Memory B cell (primary cell): ENCODE data around the gene RTN4RL2.
"Not testable (repeated sequence)": the region's sequence is repeated elsewhere in the genome, so short reads cannot be mapped to it uniquely, and the experiment has no call there.

Source experiments
- ATAC-seq: fragments of 150-1000 bp; cut with Tn5 transposase; 2 replicates; pipeline ENCODE4 v1.10.0; 2021; ENCODE audit warnings: low read depth, mild to moderate bottlenecking, moderate library complexity
- DNase-seq, 2 donors: peaks; one replicate each; pipeline ENCODE4 v3.0.0; 2022; ENCODE audit warnings: low spot score in 2 of 2
- H3K27ac Mint-ChIP-seq: one replicate; pipeline ENCODE4 v1.8.0; 2022; ENCODE audit warnings: mild to moderate bottlenecking, moderate library complexity, mixed read lengths
- H3K27me3 Mint-ChIP-seq: one replicate; pipeline ENCODE4 v1.8.0; 2022; ENCODE audit warnings: mixed read lengths
- H3K36me3 Mint-ChIP-seq: one replicate; pipeline ENCODE4 v1.8.0; 2022; ENCODE audit warnings: mild to moderate bottlenecking, mixed read lengths
- H3K4me1 Mint-ChIP-seq: one replicate; pipeline ENCODE4 v1.8.0; 2022; ENCODE audit warnings: mixed read lengths
- H3K4me3 Mint-ChIP-seq: one replicate; pipeline ENCODE4 v1.8.0; 2022; ENCODE audit warnings: mild to moderate bottlenecking, moderate library complexity, mixed read lengths
- H3K9me3 Mint-ChIP-seq: one replicate; pipeline ENCODE4 v1.8.0; 2022; ENCODE audit warnings: mixed read lengths

The RTN4RL2 gene

GRCh38 chr11:57444362-57445121 lies 15.8 kb upstream of the RTN4RL2 start:
- ATAC-seq (no peak), DNase-seq (no peak)
- no peak overlapping the region for H3K27ac Mint-ChIP-seq
- peaks cover 2% of the 10 kb centered on the region for H3K36me3 Mint-ChIP-seq
- H3K9me3 Mint-ChIP-seq = no peaks in the 10 kb centered on the region
- no peaks in the 10 kb centered on the region for H3K4me1 Mint-ChIP-seq
- H3K27me3 Mint-ChIP-seq = peaks cover 14% of the 10 kb centered on the region
- no peak overlapping the region for H3K4me3 Mint-ChIP-seq

GRCh38 chr11:57445122-57445394 lies 15.3 kb upstream of the RTN4RL2 start:
- H3K4me3 Mint-ChIP-seq, H3K4me1 Mint-ChIP-seq, H3K36me3 Mint-ChIP-seq, ATAC-seq, H3K27ac Mint-ChIP-seq, H3K9me3 Mint-ChIP-seq, DNase-seq: not testable (repeated sequence)
- peaks cover 16% of the 10 kb centered on the region for H3K27me3 Mint-ChIP-seq

GRCh38 chr11:57446055-57446454 lies 14.3 kb upstream of the RTN4RL2 start:
- ATAC-seq (no peak), DNase-seq (no peak)
- Mint-ChIP-seq H3K4me3 (no peak overlapping the region), H3K36me3 (peaks cover 2% of the 10 kb centered on the region), H3K27ac (no peak overlapping the region), H3K4me1 (no peaks in the 10 kb centered on the region), H3K27me3 (peaks cover 16% of the 10 kb centered on the region), H3K9me3 (no peaks in the 10 kb centered on the region)

- peaks cover 13% of the 10 kb centered on the region for H3K27me3 Mint-ChIP-seq
- no peaks in the 10 kb centered on the region for H3K9me3 Mint-ChIP-seq
- H3K36me3 Mint-ChIP-seq = no peaks in the 10 kb centered on the region
- no peak overlapping the region for H3K4me3 Mint-ChIP-seq
- DNase-seq (no peak), ATAC-seq (no peak)
- H3K4me1 Mint-ChIP-seq = peaks cover 14% of the 10 kb centered on the region
- H3K27ac Mint-ChIP-seq = no peak overlapping the region
Observed at GRCh38 chr11:57453543-57454177, 6.7 kb upstream of the RTN4RL2 start.

- peaks cover 26% of the 10 kb centered on the region for H3K4me1 Mint-ChIP-seq
Observed at GRCh38 chr11:57456960-57457642, 3.2 kb upstream of the RTN4RL2 start.

GRCh38 chr11:57457643-57458023 lies 2.7 kb upstream of the RTN4RL2 start:
- DNase-seq (no peak), ATAC-seq (peak; percentile 38)
- Mint-ChIP-seq H3K4me1 (peaks cover 26% of the 10 kb centered on the region), H3K27ac (no peak overlapping the region), H3K36me3 (no peaks in the 10 kb centered on the region), H3K4me3 (peak overlapping the region; percentile 61), H3K27me3 (peaks cover 25% of the 10 kb centered on the region), H3K9me3 (no peaks in the 10 kb centered on the region)

More at GRCh38 chr11:57456960-57457642, 3.2 kb upstream of the RTN4RL2 start:
- no peak overlapping the region for H3K27ac Mint-ChIP-seq
- no peaks in the 10 kb centered on the region for H3K9me3 Mint-ChIP-seq
- DNase-seq = peak; percentile 75 to 84
- no peaks in the 10 kb centered on the region for H3K36me3 Mint-ChIP-seq
- peaks cover 25% of the 10 kb centered on the region for H3K27me3 Mint-ChIP-seq
- ATAC-seq = peak; percentile 55
- H3K4me3 Mint-ChIP-seq = peak overlapping the region; percentile 61

GRCh38 chr11:57458060-57458409 lies 2.3 kb upstream of the RTN4RL2 start:
- H3K9me3 Mint-ChIP-seq = no peaks in the 10 kb centered on the region
- ATAC-seq = no peak
- peaks cover 25% of the 10 kb centered on the region for H3K27me3 Mint-ChIP-seq
- H3K27ac Mint-ChIP-seq = no peak overlapping the region
- peak overlapping the region; percentile 61 for H3K4me3 Mint-ChIP-seq
- H3K36me3 Mint-ChIP-seq = no peaks in the 10 kb centered on the region
- DNase-seq = no peak
- H3K4me1 Mint-ChIP-seq = peaks cover 26% of the 10 kb centered on the region

GRCh38 chr11:57458410-57459163 lies 1.7 kb upstream of the RTN4RL2 start:
- ATAC-seq (peak; percentile 37), DNase-seq (peak; percentile 47 to 68)
- Mint-ChIP-seq H3K36me3 (no peaks in the 10 kb centered on the region), H3K4me1 (peaks cover 26% of the 10 kb centered on the region), H3K4me3 (peak overlapping the region; percentile 89), H3K9me3 (no peaks in the 10 kb centered on the region), H3K27me3 (peaks cover 21% of the 10 kb centered on the region), H3K27ac (no peak overlapping the region)

GRCh38 chr11:57459164-57460021 lies 935 bp upstream of the RTN4RL2 start:
- Mint-ChIP-seq H3K27ac (no peak overlapping the region), H3K4me3 (peak overlapping the region; percentile 89), H3K4me1 (peaks cover 26% of the 10 kb centered on the region), H3K36me3 (no peaks in the 10 kb centered on the region), H3K27me3 (peaks cover 20% of the 10 kb centered on the region), H3K9me3 (no peaks in the 10 kb centered on the region)
- ATAC-seq = peak; percentile 34
- DNase-seq = peak in 1 of 2 donors; percentile 49

- ATAC-seq (no peak), DNase-seq (no peak)
- H3K9me3 Mint-ChIP-seq = no peaks in the 10 kb centered on the region
- peaks cover 19% of the 10 kb centered on the region for H3K27me3 Mint-ChIP-seq
- H3K27ac Mint-ChIP-seq = no peak overlapping the region
- peaks cover 26% of the 10 kb centered on the region for H3K4me1 Mint-ChIP-seq
- H3K36me3 Mint-ChIP-seq = no peaks in the 10 kb centered on the region
- peak overlapping the region; percentile 52 for H3K4me3 Mint-ChIP-seq
Observed at GRCh38 chr11:57460758-57461749, 726 bp downstream of the RTN4RL2 start.

GRCh38 chr11:57461841-57462489 lies 1.6 kb downstream of the RTN4RL2 start:
- Mint-ChIP-seq H3K27ac (no peak overlapping the region), H3K9me3 (no peaks in the 10 kb centered on the region), H3K36me3 (no peaks in the 10 kb centered on the region), H3K4me3 (peak overlapping the region; percentile 52), H3K4me1 (peaks cover 25% of the 10 kb centered on the region), H3K27me3 (peaks cover 18% of the 10 kb centered on the region)
- ATAC-seq (no peak), DNase-seq (no peak)

- H3K36me3 Mint-ChIP-seq = no peaks in the 10 kb centered on the region
- H3K9me3 Mint-ChIP-seq = no peaks in the 10 kb centered on the region
- H3K4me3 Mint-ChIP-seq = peak overlapping the region; percentile 21
- DNase-seq (no peak), ATAC-seq (no peak)
- H3K4me1 Mint-ChIP-seq = peaks cover 21% of the 10 kb centered on the region
- H3K27me3 Mint-ChIP-seq = peaks cover 17% of the 10 kb centered on the region
- no peak overlapping the region for H3K27ac Mint-ChIP-seq
Observed at GRCh38 chr11:57462597-57462996, 2.3 kb downstream of the RTN4RL2 start.
